D721Med (cell line): ENCODE results near the gene LIF.

Source experiments
- DNase-seq: peaks from one replicate; pipeline ENCODE4 v3.0.0; 2011; ENCODE audit warnings: low spot score; ENCODE audit not compliant: insufficient read length
- FAIRE-seq: peaks from 2 replicates; lab custom pipeline; 2011; peaks lifted over from hg19 to GRCh38; lab: Jason Lieb, UNC
- TF ChIP-seq, protein P1 (sequence below): IDR thresholded peaks from 2 replicates; pipeline ENCODE4 v1.5.1; 2012; ENCODE audit warnings: mild to moderate bottlenecking, control low read depth; ENCODE audit not compliant: insufficient read depth; ENCODE audit errors: missing control alignments

The LIF gene

GRCh38 chr22:30287648-30288418 lies 41.3 kb upstream of the LIF start:
- TF ChIP-seq, protein P1, sequence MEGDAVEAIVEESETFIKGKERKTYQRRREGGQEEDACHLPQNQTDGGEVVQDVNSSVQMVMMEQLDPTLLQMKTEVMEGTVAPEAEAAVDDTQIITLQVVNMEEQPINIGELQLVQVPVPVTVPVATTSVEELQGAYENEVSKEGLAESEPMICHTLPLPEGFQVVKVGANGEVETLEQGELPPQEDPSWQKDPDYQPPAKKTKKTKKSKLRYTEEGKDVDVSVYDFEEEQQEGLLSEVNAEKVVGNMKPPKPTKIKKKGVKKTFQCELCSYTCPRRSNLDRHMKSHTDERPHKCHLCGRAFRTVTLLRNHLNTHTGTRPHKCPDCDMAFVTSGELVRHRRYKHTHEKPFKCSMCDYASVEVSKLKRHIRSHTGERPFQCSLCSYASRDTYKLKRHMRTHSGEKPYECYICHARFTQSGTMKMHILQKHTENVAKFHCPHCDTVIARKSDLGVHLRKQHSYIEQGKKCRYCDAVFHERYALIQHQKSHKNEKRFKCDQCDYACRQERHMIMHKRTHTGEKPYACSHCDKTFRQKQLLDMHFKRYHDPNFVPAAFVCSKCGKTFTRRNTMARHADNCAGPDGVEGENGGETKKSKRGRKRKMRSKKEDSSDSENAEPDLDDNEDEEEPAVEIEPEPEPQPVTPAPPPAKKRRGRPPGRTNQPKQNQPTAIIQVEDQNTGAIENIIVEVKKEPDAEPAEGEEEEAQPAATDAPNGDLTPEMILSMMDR, result peak; percentile 90
- no peak for FAIRE-seq
- DNase-seq, result no peak

- peak; percentile 42 for DNase-seq
- FAIRE-seq, result no peak
- TF ChIP-seq, protein P1, result peak; percentile 64
Measured at GRCh38 chr22:30286813-30287647, 40.5 kb upstream of the LIF start.

GRCh38 chr22:30286331-30286730 lies 39.8 kb upstream of the LIF start:
- FAIRE-seq, result no peak
- no peak for DNase-seq
- TF ChIP-seq, protein P1, result no peak

DNA sequence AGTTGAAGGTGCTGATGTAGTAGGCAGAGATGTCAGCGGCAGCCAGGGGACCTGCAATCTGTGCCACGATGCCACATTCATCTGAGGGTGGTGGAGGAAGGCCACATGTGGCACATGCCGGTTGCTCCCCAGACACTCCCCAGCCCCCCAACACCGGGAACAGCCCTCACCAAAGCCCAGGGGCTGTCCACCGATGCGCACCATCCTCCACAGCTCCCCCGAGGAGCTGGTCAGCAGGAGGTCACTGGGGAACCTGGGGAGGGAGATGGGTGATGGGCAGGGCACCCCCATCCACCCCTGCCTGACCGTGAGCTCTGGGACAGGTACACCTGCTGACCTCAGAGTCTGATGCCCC lies 39.3 kb upstream of the LIF start:
- FAIRE-seq (no peak), DNase-seq (no peak)
- TF ChIP-seq, protein P1, result no peak

- DNase-seq, result no peak
- TF ChIP-seq, protein P1, result no peak
- FAIRE-seq, result no peak
Measured at GRCh38 chr22:30285176-30285845, 38.8 kb upstream of the LIF start.

DNA sequence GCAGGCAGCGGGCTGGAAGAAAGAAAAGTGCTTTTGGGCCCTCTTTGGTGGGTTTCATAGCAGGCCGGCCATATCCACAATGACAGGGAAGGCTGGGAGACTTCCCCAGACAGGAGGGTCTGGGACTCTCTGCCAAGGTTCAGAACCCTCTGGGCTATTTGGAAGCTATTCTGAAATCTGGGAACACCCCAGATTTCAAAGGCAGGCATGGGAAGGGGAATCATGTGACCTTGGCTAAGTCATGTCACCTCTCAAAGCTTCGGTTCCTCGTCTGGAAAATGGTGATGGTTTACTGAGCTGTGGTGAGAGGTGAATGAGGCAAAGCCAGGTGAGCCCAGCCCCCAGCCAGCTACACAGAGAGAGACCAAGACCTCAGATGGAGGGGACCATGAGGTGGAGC lies 38.1 kb upstream of the LIF start:
- DNase-seq (no peak), FAIRE-seq (no peak)
- TF ChIP-seq, protein P1, result no peak
